Measurements from ENCODE around the gene TXN.

The TXN gene

GRCh38 chr9:110256380-110257096 is at the start of gene TXN:
TSS of gene TXN (minus strand) at chr9:110256507. CDS start at chr9:110256435, 72 bp downstream.
- peak; percentile 72 for DNase-seq (ENCODE audit: low read depth, low spot score)

GRCh38 chr9:110303133-110303532 is 46.8 kb upstream of the TXN start:
- no peak for DNase-seq (ENCODE audit: low read depth, low spot score)

- no peak for DNase-seq (ENCODE audit: low read depth, low spot score)
Measured at GRCh38 chr9:110298043-110298605, 41.8 kb upstream of the TXN start.

- no peak for DNase-seq (ENCODE audit: low read depth, low spot score)
Measured at GRCh38 chr9:110293248-110293647, 36.9 kb upstream of the TXN start.

GRCh38 chr9:110291921-110292557 is 35.7 kb upstream of the TXN start:
- no peak for DNase-seq (ENCODE audit: low read depth, low spot score)

GRCh38 chr9:110290001-110290400 is 33.7 kb upstream of the TXN start:
- no peak for DNase-seq (ENCODE audit: low read depth, low spot score)

GRCh38 chr9:110288503-110288902 is 32.2 kb upstream of the TXN start:
- DNase-seq (ENCODE audit: low read depth, low spot score): no peak

GRCh38 chr9:110287289-110287680 is 31.0 kb upstream of the TXN start:
- no peak for DNase-seq (ENCODE audit: low read depth, low spot score)

- no peak for DNase-seq (ENCODE audit: low read depth, low spot score)
Measured at GRCh38 chr9:110284211-110284844, 28.0 kb upstream of the TXN start.

GRCh38 chr9:110283751-110284150 is 27.4 kb upstream of the TXN start:
- DNase-seq (ENCODE audit: low read depth, low spot score): no peak

GRCh38 chr9:110282739-110283081 is 26.4 kb upstream of the TXN start:
- no peak for DNase-seq (ENCODE audit: low read depth, low spot score)

- no peak for DNase-seq (ENCODE audit: low read depth, low spot score)
Measured at GRCh38 chr9:110282018-110282738, 25.9 kb upstream of the TXN start.

GRCh38 chr9:110278080-110278707 is 21.9 kb upstream of the TXN start:
- DNase-seq (ENCODE audit: low read depth, low spot score): no peak

GRCh38 chr9:110276781-110277180 is 20.5 kb upstream of the TXN start:
- DNase-seq (ENCODE audit: low read depth, low spot score): no peak

- DNase-seq (ENCODE audit: low read depth, low spot score): no peak
Measured at GRCh38 chr9:110270211-110270995, 14.1 kb upstream of the TXN start.

GRCh38 chr9:110266795-110267194 is 10.5 kb upstream of the TXN start:
- no peak for DNase-seq (ENCODE audit: low read depth, low spot score)

- DNase-seq (ENCODE audit: low read depth, low spot score): no peak
Measured at GRCh38 chr9:110261632-110262031, 5.3 kb upstream of the TXN start.

GRCh38 chr9:110260911-110261310 is 4.6 kb upstream of the TXN start:
- DNase-seq (ENCODE audit: low read depth, low spot score): no peak

- DNase-seq (ENCODE audit: low read depth, low spot score): no peak
Measured at GRCh38 chr9:110259566-110259965, 3.3 kb upstream of the TXN start.

- DNase-seq (ENCODE audit: low read depth, low spot score): no peak
Measured at GRCh38 chr9:110258690-110259091, 2.4 kb upstream of the TXN start.

- DNase-seq (ENCODE audit: low read depth, low spot score): no peak
Measured at GRCh38 chr9:110257956-110258355, 1.6 kb upstream of the TXN start.

All from activated CD4-positive, CD25-positive, alpha-beta regulatory T cell treated with anti-CD3 and anti-CD28 coated beads, Interleukin-2, amount 50 U/mL, for 16 hours (primary cell).